GM21825 (cell line): ENCODE results near the gene CDC5L.

ENCODE experiments used
- ATAC-seq: cut with Tn5 transposase; IDR thresholded peaks from one replicate; pipeline ENCODE4 v1.9.1; 2021; ENCODE audit warnings: mild to moderate bottlenecking, moderate library complexity; ENCODE audit not compliant: unreplicated experiment

The CDC5L gene

DNA sequence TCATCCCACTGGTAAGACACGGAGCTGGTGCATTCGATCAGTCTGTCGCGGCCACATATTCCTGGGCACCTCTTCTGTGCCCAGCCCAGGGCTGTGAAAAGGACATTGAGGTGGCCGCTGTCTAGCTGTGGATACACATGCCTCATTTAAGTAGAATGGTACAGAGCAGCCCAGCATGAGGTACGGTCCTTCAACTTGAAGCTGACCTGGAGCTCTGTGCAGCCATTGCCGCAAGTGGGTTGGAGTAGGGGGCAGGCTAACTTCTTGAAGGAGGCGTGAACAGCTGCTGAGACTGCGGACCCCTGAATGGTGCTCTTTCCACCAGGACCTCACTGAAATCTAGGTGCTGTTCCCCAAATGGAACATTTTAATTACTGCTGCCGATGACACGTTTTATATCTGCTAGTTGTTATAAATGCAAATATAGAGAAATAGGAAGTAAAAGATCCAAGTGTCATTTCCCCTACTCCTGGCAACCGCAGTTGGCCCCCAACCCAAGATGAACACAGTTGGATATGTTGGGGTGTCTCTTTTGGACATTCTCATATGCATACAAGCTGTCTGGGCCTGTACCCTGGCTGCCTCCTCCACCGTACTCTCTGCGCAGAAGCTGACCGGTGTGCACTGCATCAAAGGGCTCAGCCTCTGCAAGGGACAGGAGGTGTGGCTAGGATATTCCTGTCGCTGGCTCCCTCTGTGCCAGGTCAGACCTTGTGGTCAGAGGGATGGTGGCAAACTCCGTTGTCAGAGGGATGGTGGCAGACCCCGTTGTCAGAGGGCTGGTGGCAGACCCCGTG is 86.1 kb downstream of the CDC5L start:
- no peak for ATAC-seq

DNA sequence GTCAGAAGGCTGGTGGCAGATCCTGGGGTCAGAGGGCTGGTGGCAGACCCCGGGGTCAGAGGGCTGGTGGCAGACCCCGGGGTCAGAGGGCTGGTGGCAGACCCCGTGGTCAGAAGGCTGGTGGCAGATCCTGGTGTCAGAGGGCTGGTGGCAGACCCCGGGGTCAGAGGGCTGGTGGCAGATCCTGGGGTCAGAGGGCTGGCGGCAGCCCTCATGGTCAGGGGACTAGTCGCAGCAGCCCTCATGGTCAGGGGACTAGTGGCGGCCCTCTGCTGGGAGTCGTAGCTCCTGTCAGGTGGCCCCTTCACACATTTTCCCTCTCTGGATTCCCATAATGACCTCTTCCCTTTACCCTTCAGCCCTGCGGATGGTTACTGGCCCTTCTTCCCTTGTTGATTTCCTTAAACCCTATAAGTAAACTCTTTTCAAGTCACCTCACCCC is 86.7 kb downstream of the CDC5L start:
- no peak for ATAC-seq

GRCh38 chr6:44474643-44475042 is 87.1 kb downstream of the CDC5L start:
- ATAC-seq: no peak

- ATAC-seq: peak; percentile 26
Measured at GRCh38 chr6:44475417-44475778, 87.9 kb downstream of the CDC5L start.

GRCh38 chr6:44475779-44476434 is 88.4 kb downstream of the CDC5L start:
- ATAC-seq: peak; percentile 87

DNA sequence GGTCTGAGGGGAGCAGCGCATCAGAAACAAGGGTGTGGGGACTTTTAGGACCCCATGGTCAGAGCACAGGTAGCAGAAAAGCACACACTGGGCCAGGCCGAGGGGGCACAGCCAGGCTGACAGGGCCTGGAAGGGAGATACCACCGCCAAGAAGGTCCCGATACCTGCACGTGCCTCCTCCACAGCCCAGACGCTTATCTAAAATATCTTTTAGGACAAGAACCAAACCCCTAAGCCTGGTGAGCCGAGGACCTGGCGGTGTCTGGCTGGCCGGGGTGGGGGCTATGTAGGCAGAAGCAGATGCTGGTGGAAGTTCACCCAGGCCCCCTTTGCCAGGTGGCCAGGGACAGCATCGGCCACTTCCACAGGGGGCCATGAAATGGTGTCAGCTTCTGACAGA is 89.3 kb downstream of the CDC5L start:
- no peak for ATAC-seq

GRCh38 chr6:44477293-44477894 is 89.9 kb downstream of the CDC5L start:
- ATAC-seq: no peak

DNA sequence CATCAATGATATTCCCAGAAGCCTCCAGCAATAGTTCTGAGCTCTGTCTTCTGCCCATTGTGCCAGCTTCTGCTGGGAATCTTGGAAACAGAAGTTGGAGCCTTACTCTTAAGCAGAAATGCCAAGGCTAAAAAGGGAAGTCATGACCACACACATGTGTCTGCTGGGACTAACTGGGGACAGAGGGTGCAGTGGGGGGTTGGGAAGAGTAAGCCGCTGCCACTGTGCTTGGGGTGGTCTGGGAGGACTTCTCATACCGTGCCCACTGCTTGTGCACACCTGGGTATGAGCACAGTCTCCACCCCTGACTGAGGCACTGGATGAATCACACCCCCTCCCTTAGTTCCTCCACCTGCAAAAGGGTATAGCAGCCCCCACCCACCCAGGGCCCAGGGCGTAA is 90.7 kb downstream of the CDC5L start:
- ATAC-seq: no peak

- no peak for ATAC-seq
Measured at GRCh38 chr6:44478591-44479254, 91.2 kb downstream of the CDC5L start.

DNA sequence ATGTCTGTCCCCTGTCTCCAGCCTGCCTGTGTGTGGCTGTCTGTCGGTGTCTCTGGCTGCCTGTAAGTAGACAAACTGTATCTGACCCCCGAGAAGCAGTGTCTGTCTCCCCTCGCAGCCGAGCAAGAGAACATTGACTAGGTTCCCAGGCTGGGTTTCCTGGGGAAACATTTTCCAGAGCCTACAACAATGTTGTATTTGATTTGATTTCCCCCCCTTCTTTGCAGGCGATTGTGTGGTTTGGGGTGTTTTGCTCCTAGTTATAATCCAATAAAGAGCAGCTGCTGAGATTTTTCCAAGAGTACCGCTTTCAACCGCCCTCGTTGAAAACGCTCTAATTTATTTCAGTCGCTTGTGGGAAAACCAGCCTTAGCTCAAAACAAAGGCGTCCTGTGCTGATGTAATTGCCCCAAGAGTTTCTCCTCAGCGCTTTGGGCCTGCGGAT is 92.6 kb downstream of the CDC5L start:
- no peak for ATAC-seq

GRCh38 chr6:44481056-44481455 is 93.5 kb downstream of the CDC5L start:
- no peak for ATAC-seq

DNA sequence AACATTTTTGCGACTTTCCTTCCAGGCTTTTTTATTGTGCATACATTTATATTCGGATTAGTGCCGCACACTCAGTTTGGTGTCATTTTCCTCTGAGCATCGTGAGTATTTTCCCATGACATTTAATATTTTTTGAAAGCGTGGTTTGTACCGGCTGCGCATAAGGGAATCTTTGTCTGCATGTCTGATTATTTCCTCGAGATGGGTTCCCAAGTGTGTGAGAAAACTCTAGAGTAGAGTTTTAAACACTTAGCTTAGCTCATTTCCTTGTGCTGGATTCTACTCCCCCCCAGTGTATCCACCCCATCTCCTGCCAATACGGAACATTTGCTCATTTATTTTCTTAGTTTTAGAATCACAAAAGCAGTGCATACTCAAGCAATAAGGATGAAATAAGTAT is 94.3 kb downstream of the CDC5L start:
- no peak for ATAC-seq

- ATAC-seq: no peak
Measured at GRCh38 chr6:44485601-44486401, 98.3 kb downstream of the CDC5L start.

- ATAC-seq: no peak
Measured at GRCh38 chr6:44487002-44487401, 99.5 kb downstream of the CDC5L start.

DNA sequence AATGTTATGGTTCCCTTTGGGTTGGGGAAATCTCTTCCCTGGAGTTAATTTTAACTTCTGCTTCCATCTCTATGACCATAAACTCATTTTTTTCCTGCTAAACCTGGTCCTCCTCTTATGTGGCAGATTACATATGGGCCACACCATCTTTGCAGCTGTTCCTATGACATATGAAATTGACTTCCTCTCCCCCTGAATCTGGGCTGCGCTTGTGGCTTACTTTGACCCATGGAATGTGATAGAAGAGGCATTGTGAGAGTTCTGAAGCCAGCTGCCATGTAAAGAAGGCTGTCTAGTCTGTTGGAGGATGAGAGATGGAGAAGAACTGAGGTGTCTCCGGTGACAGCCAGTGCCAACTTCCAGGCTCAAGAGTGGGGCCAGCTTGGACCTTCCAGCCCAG is 100.1 kb downstream of the CDC5L start:
- ATAC-seq: no peak

GRCh38 chr6:44489910-44490604 is 102.6 kb downstream of the CDC5L start:
- no peak for ATAC-seq

- no peak for ATAC-seq
Measured at GRCh38 chr6:44493132-44493531, 105.6 kb downstream of the CDC5L start.

DNA sequence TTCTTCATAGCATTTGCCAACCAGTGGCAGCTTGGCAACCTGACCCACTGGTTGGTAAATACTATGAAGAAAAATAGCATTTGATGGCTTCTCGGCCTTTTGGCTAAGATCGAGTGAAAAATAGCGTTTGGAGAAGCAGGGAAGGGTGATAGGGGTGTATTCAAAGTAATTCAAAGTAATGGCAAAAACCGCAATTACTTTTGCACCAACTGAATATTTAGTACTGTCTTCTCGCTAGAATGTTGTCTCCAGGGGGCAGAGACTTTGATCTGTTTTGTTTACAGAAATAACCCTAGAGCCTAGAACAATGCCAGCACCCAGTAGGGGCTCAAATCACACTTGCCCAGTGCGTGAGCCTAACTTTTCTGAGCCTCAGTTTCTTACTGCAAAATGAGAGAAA is 106.1 kb downstream of the CDC5L start:
- ATAC-seq: no peak

DNA sequence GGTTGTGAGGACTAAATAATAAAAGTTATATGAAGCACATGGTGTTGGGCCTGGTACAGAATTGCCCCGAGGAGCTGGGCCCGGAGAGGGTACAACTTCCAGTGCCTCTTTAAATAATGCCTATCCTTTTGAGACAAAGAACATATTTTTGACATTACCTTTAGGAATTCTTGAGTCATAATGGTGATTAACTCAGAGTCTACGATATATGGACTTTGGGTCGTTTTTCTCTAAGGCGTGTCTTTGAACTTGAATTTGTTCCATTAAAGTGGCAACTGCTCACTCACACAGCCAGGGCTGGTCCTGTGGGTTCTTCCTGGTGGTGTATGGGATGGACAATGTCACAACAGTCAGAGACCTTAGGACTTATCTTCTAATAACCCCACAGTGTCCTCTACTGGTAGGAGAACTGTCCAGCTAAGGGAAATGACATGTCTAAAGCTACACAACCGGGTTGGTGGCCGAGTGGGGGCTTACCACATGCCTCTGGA is 106.5 kb downstream of the CDC5L start:
- no peak for ATAC-seq
